HCT116 (cell line): ENCODE measurements around the gene FIZ1. TPM values are rescaled to one million over a fixed set of nuclear protein-coding genes. Genes with fewer than 3 reads are reported as not detected.

Experiments used
- ATAC-seq: fragments of 200-7000 bp; cut with Tn5 transposase; 2 replicates; pipeline ENCODE4 v1.9.1; 2020; ENCODE audit warnings: mild to moderate bottlenecking, moderate library complexity
- BruUV-seq: library from RNA; stranded (reverse); fragments of 400-500 nt; replicated peaks from 2 replicates; lab custom pipeline; 2021; lab: Mats Ljungman, UMichigan
- CTCF ChIA-PET: fragments of 300-600 bp; sonication (Branson Sonifier 250); formaldehyde crosslinking; loops from one replicate; lab custom pipeline; 2021; ENCODE audit warnings: antibody characterized with exemption; lab: Charles Lee
- POLR2A ChIA-PET: fragments of 300-600, 350-600 bp; sonication (Branson Sonifier 250); formaldehyde crosslinking; loops from one replicate; lab custom pipeline; 2021; ENCODE audit warnings: antibody characterized with exemption; lab: Charles Lee
- RAD21 ChIA-PET, 2 experiments: fragments of 300-600 bp; sonication (Branson Sonifier 250); formaldehyde crosslinking; loops; one replicate each; lab custom pipeline; 2023; ENCODE audit warnings: low total read pairs in 2 of 2; ENCODE audit not compliant: uncharacterized antibody in 2 of 2, unreplicated experiment in 2 of 2, low non-redundant PET in 1 of 2; lab: Charles Lee
- DNase-seq: peaks from one replicate; pipeline ENCODE4 v3.0.0-alpha.2; 2010; ENCODE audit warnings: low read depth, low spot score
- H2AFZ ChIP-seq: fragments of 200-600 bp; shearing (Covaris generic), sonication (generic); 2 replicates; pipeline ENCODE4 v1.6.1; 2017; ENCODE audit warnings: low read depth, mixed run types, mixed read lengths, antibody characterized with exemption, low read length; ENCODE audit not compliant: poor library complexity, severe bottlenecking
- H3K27ac ChIP-seq: 2 replicates; pipeline ENCODE4 v1.5.1; 2012; ENCODE audit warnings: low read depth, low read length
- H3K27me3 ChIP-seq: fragments of 200-600 bp; sonication (generic); 2 replicates; pipeline ENCODE4 v1.6.1; 2016; ENCODE audit warnings: mixed run types, low read length, mixed read lengths; ENCODE audit not compliant: insufficient read depth
- H3K36me3 ChIP-seq, 2 experiments: fragments of 200-500 bp in 1 of 2; fragments of 200-600 bp in 1 of 2; sonication (Bioruptor generic) in 1 of 2; sonication (generic) in 1 of 2; 2 replicates each; pipeline versions ENCODE4 v1.5.1 to v1.6.1; 2014 to 2016; ENCODE audit warnings: low read length in 2 of 2, inconsistent platforms in 1 of 2, mixed read lengths in 1 of 2, mixed run types in 1 of 2; ENCODE audit not compliant: insufficient read depth in 2 of 2, control insufficient read depth in 1 of 2
- H3K4me1 ChIP-seq, 2 experiments: fragments of 200-600 bp in 1 of 2; sonication (generic) in 1 of 2; 2 replicates each; pipeline versions ENCODE4 v1.5.1 to v1.6.1; 2012 to 2017; ENCODE audit warnings: low read length in 2 of 2, inconsistent platforms in 1 of 2, mild to moderate bottlenecking in 1 of 2, mixed read lengths in 1 of 2, mixed run types in 1 of 2, moderate library complexity in 1 of 2; ENCODE audit not compliant: insufficient read depth in 2 of 2, control insufficient read depth in 1 of 2
- H3K4me2 ChIP-seq: fragments of 200-600 bp; sonication (generic); 2 replicates; pipeline ENCODE4 v1.6.1; 2017; ENCODE audit warnings: mixed run types, low read length, mixed read lengths
- H3K4me3 ChIP-seq, 2 experiments: fragments of 200-600 bp in 1 of 2; sonication (generic) in 1 of 2; replicated peaks in 1 of 2; 2 replicates each; pipeline ENCODE4 v1.5.1; 2011 to 2016; ENCODE audit warnings: low read length in 2 of 2, control low read depth in 1 of 2, low read depth in 1 of 2, mild to moderate bottlenecking in 1 of 2, mixed read lengths in 1 of 2, mixed run types in 1 of 2
- H3K79me2 ChIP-seq: fragments of 200-600 bp; sonication (generic); 2 replicates; pipeline ENCODE4 v1.6.1; 2017; ENCODE audit warnings: mild to moderate bottlenecking, mixed run types, low read length, moderate library complexity, mixed read lengths; ENCODE audit not compliant: insufficient read depth
- H3K9ac ChIP-seq: fragments of 200-600 bp; sonication (generic); 2 replicates; pipeline ENCODE4 v1.6.1; 2016; ENCODE audit warnings: low read length, mixed read lengths
- H3K9me2 ChIP-seq: fragments of 200-600 bp; sonication (generic), shearing (Covaris generic); 2 replicates; pipeline ENCODE4 v1.6.1; 2017; ENCODE audit warnings: mixed run types, mild to moderate bottlenecking, moderate library complexity; ENCODE audit not compliant: insufficient read depth
- H3K9me3 ChIP-seq, 2 experiments: fragments of 200-500 bp in 1 of 2; fragments of 200-600 bp in 1 of 2; sonication (Bioruptor generic) in 1 of 2; sonication (generic) in 1 of 2; 2 replicates each; pipeline ENCODE4 v1.6.1; 2014 to 2017; ENCODE audit warnings: low read length in 2 of 2, mixed read lengths in 2 of 2, inconsistent platforms in 1 of 2, low read depth in 1 of 2, mild to moderate bottlenecking in 1 of 2, mixed run types in 1 of 2, moderate library complexity in 1 of 2; ENCODE audit not compliant: control insufficient read depth in 1 of 2, insufficient read depth in 1 of 2
- H4K20me1 ChIP-seq: fragments of 200-600 bp; sonication (generic), shearing (Covaris generic); 2 replicates; pipeline ENCODE4 v1.6.1; 2017; ENCODE audit warnings: mixed run types, mild to moderate bottlenecking, moderate library complexity; ENCODE audit not compliant: insufficient read depth
- CTCF ChIP-seq, 3 experiments: fragments of 200-600 bp in 1 of 3; sonication (generic) in 1 of 3; IDR thresholded peaks in 2 of 3; conservative IDR thresholded peaks in 1 of 3; 2 replicates each; pipeline ENCODE4 v1.5.1; 2012 to 2017; ENCODE audit warnings: low read depth in 2 of 3, low read length in 2 of 3, antibody characterized with exemption in 1 of 3, borderline replicate concordance in 1 of 3, control low read depth in 1 of 3, mild to moderate bottlenecking in 1 of 3, mixed read lengths in 1 of 3, mixed run types in 1 of 3, moderate library complexity in 1 of 3; ENCODE audit not compliant: insufficient read depth in 1 of 3
- EGR1 ChIP-seq: IDR thresholded peaks from 2 replicates; pipeline ENCODE4 v1.6.1; 2012; ENCODE audit warnings: low read depth
- ELF1 ChIP-seq: IDR thresholded peaks from 2 replicates; pipeline ENCODE4 v1.6.1; 2012; ENCODE audit warnings: low read depth, borderline replicate concordance
- EZH2phosphoT487 ChIP-seq: fragments of 200-600 bp; IDR thresholded peaks from 2 replicates; pipeline ENCODE4 v1.6.1; 2018; ENCODE audit warnings: antibody characterized with exemption, borderline replicate concordance
- FOSL1 ChIP-seq: IDR thresholded peaks from 2 replicates; pipeline ENCODE4 v1.6.1; 2012; ENCODE audit warnings: low read depth
- POLR2A ChIP-seq: IDR thresholded peaks from 2 replicates; pipeline ENCODE4 v1.7.0; 2011; ENCODE audit warnings: borderline replicate concordance; ENCODE audit not compliant: insufficient read depth, insufficient read length; ENCODE audit errors: extremely low read depth
- RAD21 ChIP-seq: IDR thresholded peaks from 2 replicates; pipeline ENCODE4 v1.6.1; 2012; ENCODE audit warnings: low read depth, mild to moderate bottlenecking
- SRF ChIP-seq: IDR thresholded peaks from 2 replicates; pipeline ENCODE4 v1.6.1; 2012; ENCODE audit warnings: low read depth
- ZBTB33 ChIP-seq: IDR thresholded peaks from 2 replicates; pipeline ENCODE4 v1.6.1; 2011; ENCODE audit warnings: mild to moderate bottlenecking, low read length, moderate library complexity; ENCODE audit not compliant: insufficient replicate concordance; ENCODE audit errors: extremely low read depth
- intact Hi-C: fragments of 100-400 bp; cut with micrococcal nuclease; formaldehyde crosslinking; loops from 2 replicates; pipeline ENCODE4 v1.10.0; 2022
- total RNA-seq: library from RNA; stranded (reverse); gene quantifications from one replicate; pipeline ENCODE4 v1.2.1, GENCODE V29; 2021; ENCODE audit not compliant: unreplicated experiment

The FIZ1 gene
- total RNA-seq, 1 experiment from 2014 or later, result 15.3 TPM

- ChIA-PET CTCF (interaction anchor here (0.6 to 1.9 kb wide), 14 partner anchors 11 to 275 kb away, joined by 3 to 12 read pairs (median 4); partner anchors contain the start of gene ZNF784), RAD21 (interaction anchor here in 1 of 2 experiments (1.0 kb wide), 1 partner anchor 89 kb away, joined by 4 read pairs; no protein-coding TSS in a partner anchor), POLR2A (interaction anchor here (0.8 to 1.3 kb wide), 5 partner anchors 13 to 199 kb away, joined by 3 to 5 read pairs (median 4); partner anchors contain the start of genes UBE2S, ZNF628 and ZNF784)
- no peak overlapping the region for H2AFZ ChIP-seq
- H3K27ac ChIP-seq, result peak overlapping the region; percentile 98
- TSS peak; percentile 34 for BruUV-seq
- DNase-seq (no peak), ATAC-seq (no peak)
- H3K9me2 ChIP-seq, result no peaks in the 10 kb centered on the region
- no peak for TF ChIP-seq POLR2A
- no peak for TF ChIP-seq EGR1
- TF ChIP-seq ZBTB33, result no peak
- TF ChIP-seq CTCF (IDR thresholded peaks at IDR 0.05 in 2 of 3, conservative IDR thresholded peaks at IDR 0.05 in 1 of 3; ENCODE audit: borderline replicate concordance in 1 of 3, insufficient read depth in 1 of 3, low read depth in 2 of 3, low read length in 2 of 3), result no peak
- no peak for TF ChIP-seq ELF1
- TF ChIP-seq SRF, result no peak
- no peak for TF ChIP-seq FOSL1
- no peak for TF ChIP-seq EZH2phosphoT487
- no peak for TF ChIP-seq RAD21
- H3K9ac ChIP-seq, result peak overlapping the region; percentile 92
- peak overlapping the region; percentile 89 to 93 for H3K4me3 ChIP-seq
- no peaks in the 10 kb centered on the region for H4K20me1 ChIP-seq
- peaks cover 50% of the 10 kb centered on the region for H3K79me2 ChIP-seq
- intact Hi-C loops, result loop anchor here (1.0 kb wide), 1 partner anchor 90 kb away; no protein-coding TSS in a partner anchor
- H3K27me3 ChIP-seq, result no peaks in the 10 kb centered on the region
- peaks cover 19 to 34% of the 10 kb centered on the region in 2 experiments for H3K4me1 ChIP-seq
- H3K4me2 ChIP-seq, result peak overlapping the region; percentile 86
- no peaks in the 10 kb centered on the region for H3K9me3 ChIP-seq
- peaks cover 6 to 21% of the 10 kb centered on the region in 2 experiments; a peak in 2 of 4 replicates for H3K36me3 ChIP-seq
These were observed 7.5 kb upstream of the FIZ1 start for GRCh38 chr19:55606817-55607216.
